Smooth muscle cell (in vitro differentiated cells): ENCODE results near the gene PRXL2B. TPM values are rescaled to one million over a fixed set of nuclear protein-coding genes. Genes with fewer than 3 reads are reported as not detected.
"Not testable (repeated sequence)": the region's sequence is repeated elsewhere in the genome, so short reads cannot be mapped to it uniquely, and the experiment has no call there.

Source experiments
- DNase-seq: peaks from one replicate; lab custom pipeline; 2025; ENCODE audit not compliant: unreplicated experiment; lab: John Stamatoyannopoulos, UW
- H2AFZ ChIP-seq: fragments of 200-600 bp; sonication (generic); 2 replicates; pipeline ENCODE4 v1.6.0; 2016; ENCODE audit warnings: antibody characterized with exemption, low read depth, mild to moderate bottlenecking
- H3F3A ChIP-seq: fragments of 200-600 bp; sonication (generic); 2 replicates; pipeline ENCODE4 v1.6.0; 2017; ENCODE audit warnings: antibody characterized with exemption, low read depth
- H3K27ac ChIP-seq: fragments of 200-600 bp; sonication (generic); 2 replicates; pipeline ENCODE4 v1.5.1; 2016; ENCODE audit warnings: low read depth, mild to moderate bottlenecking
- H3K27me3 ChIP-seq: fragments of 200-600 bp; sonication (generic); 2 replicates; pipeline ENCODE4 v1.6.1; 2016; ENCODE audit warnings: low read depth, mild to moderate bottlenecking
- H3K36me3 ChIP-seq: fragments of 200-600 bp; sonication (generic); 2 replicates; pipeline ENCODE4 v1.5.1; 2016; ENCODE audit warnings: low read depth
- H3K4me1 ChIP-seq: fragments of 200-600 bp; sonication (generic); 2 replicates; pipeline ENCODE4 v1.5.1; 2016; ENCODE audit warnings: low read depth
- H3K4me2 ChIP-seq: fragments of 200-600 bp; sonication (generic); 2 replicates; pipeline ENCODE4 v1.6.0; 2016; ENCODE audit warnings: mild to moderate bottlenecking
- H3K4me3 ChIP-seq: fragments of 200-600 bp; sonication (generic); 2 replicates; pipeline ENCODE4 v1.5.1; 2016; ENCODE audit warnings: mild to moderate bottlenecking
- H3K79me2 ChIP-seq: fragments of 200-600 bp; sonication (generic); 2 replicates; pipeline ENCODE4 v1.6.0; 2016; ENCODE audit warnings: low read depth, mild to moderate bottlenecking
- H3K9ac ChIP-seq: fragments of 200-600 bp; sonication (generic); 2 replicates; pipeline ENCODE4 v1.6.0; 2016; ENCODE audit warnings: low read depth
- H3K9me3 ChIP-seq: fragments of 200-600 bp; sonication (generic); replicated peaks from 2 replicates; pipeline ENCODE4 v1.5.1; 2016; ENCODE audit warnings: low read depth
- H4K20me1 ChIP-seq: fragments of 200-600 bp; sonication (generic); 2 replicates; pipeline ENCODE4 v1.6.0; 2016; ENCODE audit warnings: low read depth
- CTCF ChIP-seq: fragments of 200-600 bp; sonication (generic); IDR thresholded peaks from 2 replicates; pipeline ENCODE4 v1.5.1; 2017; ENCODE audit warnings: borderline replicate concordance, mild to moderate bottlenecking, antibody characterized with exemption; ENCODE audit not compliant: insufficient read depth, poor library complexity, severe bottlenecking
- WGBS: methylation state at CpG from one replicate; pipeline ENCODE4 v1.1.7; 2016; ENCODE audit warnings: low lambda C conversion rate; 5-methylcytosine and 5-hydroxymethylcytosine counted together
- polyA plus RNA-seq: library from polyadenylated mRNA; unstranded; fragments of >200 nt; fragmentation: Nextera tagmentation; extraction: Ambion mirVana; gene quantifications from 2 replicates; pipeline ENCODE4 v1.2.1, GENCODE V29; 2016
- total RNA-seq: library from RNA; depleted of rRNA; stranded (reverse); fragments of >200 nt; gene quantifications from 2 replicates; pipeline ENCODE4 v1.2.3, GENCODE V29; 2014

Gene PRXL2B
- total and polyA plus RNA-seq, 2 experiments from 2014 or later: 18.4 to 27.4 TPM

- Histone ChIP-seq H3K27me3 (no peaks in the 10 kb centered on the region), H3K4me1 (no peaks in the 10 kb centered on the region), H3K9ac (no peak overlapping the region), H3K4me3 (no peak overlapping the region), H3K27ac (no peak overlapping the region), H3K79me2 (no peaks in the 10 kb centered on the region), H3K36me3 (no peaks in the 10 kb centered on the region), H4K20me1 (no peaks in the 10 kb centered on the region), H3K9me3 (no peaks in the 10 kb centered on the region), H3F3A (no peaks in the 10 kb centered on the region), H2AFZ (no peak overlapping the region), H3K4me2 (no peak overlapping the region)
- no peak for DNase-seq
- 91% methylated on average over 16 of the region's 16 CpGs for WGBS
- no peak for TF ChIP-seq CTCF
Observed at GRCh38 chr1:2567083-2567679, 19.4 kb upstream of the PRXL2B start.

GRCh38 chr1:2568187-2568816, 18.3 kb upstream of the PRXL2B start:
- DNase-seq, H4K20me1 ChIP-seq, H3K79me2 ChIP-seq, H3K9ac ChIP-seq, H3F3A ChIP-seq, H3K4me1 ChIP-seq, H3K27ac ChIP-seq, H3K4me2 ChIP-seq, H3K9me3 ChIP-seq, H3K27me3 ChIP-seq, H3K4me3 ChIP-seq, H2AFZ ChIP-seq, H3K36me3 ChIP-seq: not testable (repeated sequence)
- 65% methylated on average over 4 of the region's 17 CpGs for WGBS

- Histone ChIP-seq H2AFZ (no peak overlapping the region), H3F3A (no peaks in the 10 kb centered on the region), H3K4me3 (no peak overlapping the region), H3K27me3 (no peaks in the 10 kb centered on the region), H3K4me1 (no peaks in the 10 kb centered on the region), H3K9me3 (no peaks in the 10 kb centered on the region), H4K20me1 (no peaks in the 10 kb centered on the region), H3K9ac (no peak overlapping the region), H3K4me2 (no peak overlapping the region), H3K79me2 (no peaks in the 10 kb centered on the region), H3K27ac (no peak overlapping the region), H3K36me3 (no peaks in the 10 kb centered on the region)
- DNase-seq: no peak
- WGBS: 88% methylated on average over 17 of the region's 17 CpGs
- TF ChIP-seq CTCF: no peak
Observed at GRCh38 chr1:2569060-2569459, 17.5 kb upstream of the PRXL2B start.

- H3K79me2 ChIP-seq, H3K36me3 ChIP-seq, H3K9me3 ChIP-seq, H3K27ac ChIP-seq, H3K4me1 ChIP-seq, H4K20me1 ChIP-seq, H3F3A ChIP-seq, H3K9ac ChIP-seq, H3K4me3 ChIP-seq, DNase-seq, H2AFZ ChIP-seq, H3K27me3 ChIP-seq, H3K4me2 ChIP-seq: not testable (repeated sequence)
- 88% methylated on average over 9 of the region's 13 CpGs for WGBS
Observed at GRCh38 chr1:2569703-2570102, 16.9 kb upstream of the PRXL2B start.
